Astrocyte of the hippocampus (primary cell): ENCODE data around the gene SLC25A18.

Experiments used
- DNase-seq: peaks from one replicate; pipeline ENCODE4 v3.0.0; 2011; ENCODE audit warnings: low read depth, low spot score

Gene SLC25A18

DNA sequence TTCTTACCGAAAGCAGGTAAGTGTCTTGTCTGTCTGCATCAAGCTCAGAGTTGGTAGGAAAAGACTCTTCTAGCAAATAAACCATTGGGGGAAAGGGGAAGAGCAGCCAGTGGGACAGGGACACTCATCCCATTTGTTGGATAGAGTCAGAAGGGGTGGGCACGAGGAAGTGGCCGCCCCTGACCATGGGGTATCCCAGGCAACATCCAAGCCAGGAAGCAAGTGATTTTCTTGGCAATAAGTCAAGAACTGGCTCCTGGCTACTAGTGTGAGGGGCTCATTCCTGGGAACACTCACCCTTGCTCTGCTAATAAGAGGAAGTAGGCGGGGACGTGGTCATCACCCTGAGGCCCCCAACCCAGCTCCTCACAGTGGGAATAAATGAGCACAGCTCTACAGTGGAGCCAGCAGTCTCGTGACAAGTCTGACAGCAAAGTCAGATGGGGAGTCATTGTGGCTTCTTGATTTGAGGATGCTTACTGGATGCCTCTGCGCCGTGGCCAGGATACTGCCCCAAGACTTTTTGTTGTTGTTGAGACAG lies 6.7 kb downstream of the SLC25A18 start:
- peak; percentile 80 for DNase-seq

DNA sequence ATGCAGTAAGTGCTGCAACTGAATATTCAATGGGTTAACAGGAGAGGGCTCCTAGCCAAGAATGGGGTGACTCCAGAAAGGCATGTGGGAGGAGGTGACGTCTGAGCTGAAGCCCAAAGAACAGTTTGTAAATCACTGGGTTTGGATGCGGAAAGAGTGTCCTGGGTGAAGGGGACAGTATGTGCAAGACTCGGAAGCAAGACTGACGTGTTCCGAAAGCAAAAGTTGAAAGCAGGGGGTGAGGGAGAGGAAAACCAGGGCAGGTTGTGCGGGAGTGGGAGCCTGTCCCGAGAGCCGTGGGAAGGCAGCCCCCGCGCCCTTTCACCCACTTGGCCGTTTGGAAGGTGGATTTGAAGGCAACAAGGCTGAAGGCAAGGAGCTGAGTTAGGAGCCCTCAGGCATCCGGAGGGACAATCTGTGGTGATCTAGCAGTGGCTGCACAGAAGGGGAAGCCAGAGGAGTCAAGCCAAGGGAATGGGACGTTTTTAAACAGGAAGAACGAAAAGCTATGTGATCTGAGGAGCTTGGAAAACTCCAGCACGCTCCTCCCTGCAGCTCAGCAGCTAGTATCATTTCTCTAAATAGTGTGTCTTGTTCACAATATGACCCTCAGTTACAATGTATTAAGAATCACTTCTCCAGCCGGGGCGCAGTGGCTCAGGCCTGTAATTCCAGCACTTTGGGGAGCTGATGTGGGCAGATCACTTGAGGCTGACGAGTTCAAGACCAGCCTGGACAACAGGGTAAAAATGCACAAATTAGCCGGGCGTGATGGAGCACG lies 7.7 kb downstream of the SLC25A18 start:
- DNase-seq, result peak; percentile 93

DNA sequence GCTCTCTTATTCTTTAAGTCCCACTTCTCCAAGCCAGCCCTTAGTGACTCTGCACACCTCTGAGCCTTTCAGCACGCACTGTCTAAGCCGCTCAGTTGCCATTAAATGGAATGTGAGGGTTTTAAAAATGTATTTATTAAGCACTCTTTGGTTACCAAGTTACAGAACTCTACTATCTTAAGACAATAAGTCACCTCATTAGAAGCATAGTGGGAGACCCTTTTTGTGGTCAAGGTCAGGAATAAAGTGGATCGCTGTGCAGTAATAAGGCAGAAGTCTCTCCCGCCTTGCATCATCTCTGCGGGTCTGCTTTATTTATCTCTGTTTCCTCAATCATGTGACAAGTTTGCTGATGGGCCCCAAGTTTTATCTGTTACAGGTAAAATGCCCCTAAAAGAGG lies 11.9 kb downstream of the SLC25A18 start:
- DNase-seq, result peak; percentile 47

- no peak for DNase-seq
These were observed 12.4 kb downstream of the SLC25A18 start for GRCh38 chr22:17575681-17576080.

DNA sequence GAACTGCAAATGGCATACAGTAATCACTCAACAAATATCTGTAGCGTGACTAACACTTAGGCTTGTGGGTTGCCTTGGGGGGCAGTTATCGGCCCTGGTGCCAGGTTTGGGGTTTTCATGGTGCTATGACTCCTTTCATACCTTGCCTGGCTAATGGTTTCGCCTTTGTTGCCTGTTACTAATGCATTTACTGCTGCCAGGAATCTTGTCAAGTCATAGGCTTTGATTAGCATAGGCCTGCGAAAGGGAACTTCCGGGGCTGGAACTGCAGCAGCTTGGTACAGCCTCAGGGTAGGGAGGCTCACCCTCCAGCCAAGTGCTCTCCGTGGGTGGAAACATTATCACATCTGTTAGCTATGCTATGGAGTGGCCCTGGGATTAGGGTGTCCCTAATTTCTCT lies 13.2 kb downstream of the SLC25A18 start:
- DNase-seq, result peak; percentile 99

DNA sequence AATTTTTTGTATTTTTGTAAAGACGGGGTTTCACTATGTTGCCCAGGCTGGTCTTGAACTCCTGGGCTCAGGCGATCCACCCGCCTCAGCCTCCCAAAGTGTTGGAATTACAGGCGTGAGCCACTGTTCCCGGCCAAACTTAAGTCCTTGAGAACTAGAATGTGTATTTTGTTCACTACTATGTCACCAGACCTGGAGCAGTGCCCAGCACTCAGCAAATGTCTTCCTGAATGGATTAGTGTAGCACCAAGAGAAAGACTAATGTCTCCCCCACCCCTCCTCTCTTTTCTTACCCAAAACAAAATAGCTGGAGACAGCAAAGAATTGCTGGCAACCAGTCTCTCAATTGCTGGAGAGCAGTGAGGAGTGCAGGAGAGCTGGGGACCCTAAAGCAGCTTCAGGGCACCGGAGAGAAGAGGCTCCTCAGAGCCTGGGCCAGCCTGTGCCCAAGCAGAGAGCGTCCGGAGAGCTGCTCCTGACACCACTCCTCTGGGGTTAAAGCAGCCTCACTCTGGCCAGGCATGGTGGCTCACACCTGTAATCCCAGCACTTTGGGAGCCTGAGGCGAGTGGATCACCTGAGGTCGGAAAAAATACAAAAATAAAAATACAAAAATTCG lies 14.9 kb downstream of the SLC25A18 start:
- peak; percentile 93 for DNase-seq

DNA sequence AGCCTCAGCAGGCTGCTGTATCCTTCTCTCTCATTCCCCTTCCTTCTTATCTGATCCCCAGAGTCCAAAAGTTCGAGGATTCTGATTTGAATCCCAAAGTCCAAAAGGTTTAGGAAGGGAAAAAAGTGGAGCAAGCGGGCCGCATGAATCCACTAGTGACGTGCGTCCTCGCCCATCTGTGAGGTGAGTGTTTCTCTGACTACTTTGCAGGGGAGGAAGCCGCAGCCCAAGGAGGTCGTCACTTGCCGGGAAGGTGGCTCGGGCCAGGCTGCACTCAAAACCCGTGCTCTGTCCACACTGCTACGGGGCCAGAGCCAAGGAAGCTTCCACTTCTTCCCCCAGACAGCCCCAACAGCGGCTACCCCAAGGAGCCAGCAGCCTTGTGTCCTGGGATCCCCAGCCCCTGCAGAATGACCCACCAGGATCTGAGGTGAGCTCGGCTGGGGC lies 16.3 kb downstream of the SLC25A18 start:
- no peak for DNase-seq

GRCh38 chr22:17580441-17581031 lies 17.2 kb downstream of the SLC25A18 start:
- DNase-seq, result peak; percentile 71

DNA sequence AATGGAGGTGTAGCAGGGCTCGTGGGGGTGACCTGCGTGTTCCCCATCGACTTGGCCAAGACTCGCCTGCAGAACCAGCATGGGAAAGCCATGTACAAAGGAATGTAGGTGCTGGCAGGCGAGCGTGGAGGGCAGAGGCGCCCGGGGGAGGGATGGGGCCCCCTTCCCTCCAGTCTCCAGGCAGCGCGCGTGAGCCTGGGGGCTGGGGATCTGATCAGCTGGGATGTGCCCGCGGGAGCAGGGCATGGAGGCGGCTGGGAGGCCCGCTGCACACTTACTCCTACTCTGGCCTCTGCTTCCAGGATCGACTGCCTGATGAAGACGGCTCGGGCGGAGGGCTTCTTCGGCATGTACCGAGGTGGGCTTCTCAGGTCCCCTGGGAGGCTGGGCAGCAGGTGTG lies 17.8 kb downstream of the SLC25A18 start:
- DNase-seq, result no peak

DNA sequence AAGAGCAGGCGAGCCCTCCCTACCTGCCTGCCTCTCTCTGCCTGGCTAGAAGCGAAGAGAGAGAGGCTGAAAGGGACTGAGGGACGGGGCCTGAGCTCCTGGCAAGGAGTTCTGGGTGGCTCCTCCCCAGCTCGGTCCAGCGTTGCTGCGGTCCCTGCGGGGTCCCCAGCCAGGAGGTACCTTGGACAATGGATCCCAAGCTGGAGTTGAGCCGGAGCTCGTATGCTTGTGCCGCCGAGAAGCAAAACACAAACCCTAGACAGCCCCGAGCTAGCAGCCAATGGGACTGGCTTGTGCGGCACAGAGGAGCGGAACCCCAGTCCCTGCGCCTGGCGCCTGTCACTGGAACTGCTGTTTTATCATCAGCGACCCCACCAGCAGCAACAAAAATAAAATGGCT lies 18.3 kb downstream of the SLC25A18 start:
- no peak for DNase-seq

DNA sequence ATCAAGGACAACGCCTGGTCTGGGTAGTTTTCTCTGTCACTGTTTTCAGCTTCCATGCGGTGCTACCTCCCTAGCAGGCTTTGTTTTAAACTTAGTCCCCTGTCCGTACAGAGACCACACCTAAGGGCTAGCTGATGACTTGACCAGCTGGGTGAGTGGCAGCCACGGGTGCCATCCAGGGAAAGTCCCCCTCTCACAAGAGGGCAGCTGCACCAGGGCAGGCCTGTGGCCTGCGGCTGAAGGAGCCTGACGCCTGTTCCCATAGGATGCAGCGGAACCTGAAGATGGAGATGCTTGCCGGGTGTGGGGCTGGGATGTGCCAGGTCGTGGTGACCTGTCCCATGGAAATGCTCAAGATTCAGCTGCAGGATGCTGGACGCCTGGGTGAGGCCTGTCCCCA lies 19.9 kb downstream of the SLC25A18 start:
- DNase-seq, result no peak

DNA sequence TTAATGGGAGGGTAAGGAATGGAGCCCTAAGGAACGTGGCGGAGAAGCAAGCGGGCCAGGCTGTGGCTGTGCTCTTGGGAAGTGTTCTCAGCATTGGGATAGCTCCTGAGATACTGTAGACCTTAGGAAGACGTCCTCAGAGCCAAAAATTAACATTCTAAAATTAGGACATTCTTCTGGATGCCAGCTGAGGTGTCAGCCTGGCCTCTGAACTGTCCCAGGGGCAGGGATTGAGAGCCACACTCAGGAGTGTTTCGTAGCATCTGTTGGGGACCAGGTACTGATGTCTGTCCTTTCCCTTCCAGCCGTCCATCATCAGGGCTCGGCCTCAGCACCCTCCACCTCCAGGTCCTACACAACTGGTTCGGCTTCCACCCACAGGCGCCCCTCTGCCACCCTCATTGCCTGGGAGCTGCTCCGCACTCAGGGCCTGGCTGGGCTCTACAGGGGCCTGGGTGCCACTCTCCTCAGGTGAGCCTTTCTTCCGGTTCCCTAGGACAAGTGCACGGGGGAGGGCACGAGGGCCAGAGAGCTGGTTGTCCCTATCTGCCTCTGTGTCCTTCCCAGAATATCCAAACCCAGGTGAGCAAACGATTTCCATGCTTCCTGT lies 23.6 kb downstream of the SLC25A18 start:
- DNase-seq, result no peak

DNA sequence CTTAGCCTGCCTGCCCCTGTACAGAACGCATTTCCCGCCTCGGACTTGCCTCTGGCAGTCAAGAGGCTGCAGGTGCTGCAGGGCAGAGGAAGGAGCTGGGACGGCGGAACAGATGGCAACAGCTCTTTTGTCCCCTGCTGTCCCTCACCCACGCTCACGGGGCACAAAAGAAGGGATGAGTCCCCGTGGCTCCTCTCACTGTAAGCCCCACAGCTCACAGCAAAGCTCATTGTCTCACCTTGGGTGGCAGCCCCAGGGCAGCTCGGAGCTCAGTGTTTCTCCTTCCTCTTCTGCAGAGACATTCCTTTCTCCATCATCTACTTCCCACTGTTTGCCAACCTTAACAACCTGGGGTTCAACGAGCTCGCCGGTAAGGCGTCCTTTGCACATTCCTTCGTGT lies 24.3 kb downstream of the SLC25A18 start:
- DNase-seq, result no peak

- no peak for DNase-seq
These were observed 25.3 kb downstream of the SLC25A18 start for GRCh38 chr22:17588606-17589005.

- no peak for DNase-seq
These were observed 26.6 kb downstream of the SLC25A18 start for GRCh38 chr22:17589810-17590375.

DNA sequence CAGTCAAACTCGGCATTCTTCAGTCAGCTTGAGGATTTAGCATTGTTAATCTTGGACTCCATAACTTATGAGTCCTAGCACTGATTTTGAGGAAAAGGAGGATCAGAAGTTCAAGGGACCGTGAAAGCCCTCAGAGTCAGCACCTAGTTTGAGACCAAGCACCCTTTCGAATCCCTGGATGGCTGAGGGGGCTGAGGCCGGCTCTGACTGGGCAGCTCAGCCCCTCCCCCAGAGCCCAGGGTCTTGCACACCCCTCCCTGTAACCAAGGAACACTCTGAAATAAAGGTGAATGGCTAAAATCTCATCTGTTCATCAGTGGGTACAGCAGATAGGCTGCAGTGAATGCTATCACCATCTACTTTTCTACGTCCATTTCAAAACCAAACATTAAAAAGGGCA lies 27.3 kb downstream of the SLC25A18 start:
- DNase-seq, result no peak

GRCh38 chr22:17592201-17592600 lies 28.9 kb downstream of the SLC25A18 start:
- DNase-seq, result no peak

GRCh38 chr22:17596226-17596625 lies 32.9 kb downstream of the SLC25A18 start:
- no peak for DNase-seq

- no peak for DNase-seq
These were observed 33.9 kb downstream of the SLC25A18 start for GRCh38 chr22:17597217-17597616.

- no peak for DNase-seq
These were observed 35.0 kb downstream of the SLC25A18 start for GRCh38 chr22:17598318-17598717.

GRCh38 chr22:17601031-17601430 lies 37.7 kb downstream of the SLC25A18 start:
- DNase-seq, result peak; percentile 50

DNA sequence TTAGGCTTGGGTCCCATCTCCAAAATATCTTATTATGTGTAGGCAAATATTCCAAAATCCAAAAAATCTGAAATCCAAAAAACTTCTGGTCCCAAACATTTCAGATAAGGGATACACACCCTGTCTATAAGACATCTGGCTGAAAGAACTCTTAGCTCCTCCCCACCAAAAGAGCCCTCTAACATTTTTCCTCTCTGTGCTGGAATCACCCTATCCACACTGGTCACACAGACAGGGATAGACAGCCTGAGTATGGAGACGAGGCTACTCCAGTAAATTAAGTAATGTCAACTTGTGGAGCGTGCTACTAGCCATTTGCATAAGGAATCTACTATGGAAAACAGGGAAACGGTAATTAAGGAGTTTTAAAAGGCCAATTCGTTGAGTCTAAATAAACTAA lies 40.4 kb downstream of the SLC25A18 start:
- no peak for DNase-seq
